H1 (cell line): ENCODE measurements around the gene MXRA8. TPM values are rescaled to one million over a fixed set of nuclear protein-coding genes. Genes with fewer than 3 reads are reported as not detected.

Experiments
- ATF2 ChIP-seq: IDR thresholded peaks from 2 replicates; pipeline ENCODE4 v1.6.1; 2012; ENCODE audit warnings: low read length, inconsistent platforms
- CHD2 ChIP-seq: IDR thresholded peaks from 2 replicates; pipeline ENCODE4 v1.6.1; 2012; ENCODE audit warnings: low read length, improper control_type of control experiment
- CTCF ChIP-seq, 3 experiments: IDR thresholded peaks; 1 replicate in 2 of 3; 2 replicates in 1 of 3; pipeline versions ENCODE4 v1.5.1 to v1.6.1; 2011; ENCODE audit warnings: low read length in 3 of 3, mild to moderate bottlenecking in 3 of 3, inconsistent platforms in 2 of 3, low read depth in 1 of 3, moderate library complexity in 1 of 3; ENCODE audit not compliant: insufficient read depth in 1 of 3; ENCODE audit errors: control extremely low read depth in 1 of 3
- GABPA ChIP-seq: IDR thresholded peaks from 2 replicates; pipeline ENCODE4 v1.6.1; 2011; ENCODE audit warnings: mild to moderate bottlenecking, low read length, moderate library complexity, borderline replicate concordance; ENCODE audit not compliant: insufficient read depth
- NANOG ChIP-seq: IDR thresholded peaks from 2 replicates; pipeline ENCODE4 v1.6.1; 2011; ENCODE audit warnings: low read length, low read depth, mild to moderate bottlenecking, inconsistent platforms; ENCODE audit not compliant: insufficient read depth, poor library complexity, severe bottlenecking
- POLR2A ChIP-seq, 2 experiments: IDR thresholded peaks; 1 replicate in 1 of 2; 2 replicates in 1 of 2; pipeline ENCODE4 v1.6.1; 2011; ENCODE audit warnings: low read depth in 2 of 2, low read length in 2 of 2, mild to moderate bottlenecking in 2 of 2; ENCODE audit errors: control extremely low read depth in 1 of 2
- SUZ12 ChIP-seq: fragments of 200-600 bp; sonication (generic); IDR thresholded peaks from 2 replicates; pipeline ENCODE4 v1.6.1; 2012; ENCODE audit warnings: mild to moderate bottlenecking, inconsistent platforms, low read length, moderate library complexity, mixed read lengths
- polyA plus RNA-seq, 7 experiments: library from polyadenylated mRNA; depleted of rRNA in 3 of 7; stranded (reverse) in 5 of 7; unstranded in 2 of 7; fragments of >200 nt in 5 of 7; fragments of 200-250 nt in 2 of 7; gene quantifications; 1 replicate in 5 of 7; 2 replicates in 1 of 7; 4 replicates in 1 of 7; pipeline versions ENCODE4 v1.2.1 to v1.2.3, GENCODE V29; 2011 to 2013; ENCODE audit warnings: missing spikeins in 2 of 7, mixed read lengths in 2 of 7
- total RNA-seq: library from RNA; stranded (reverse); fragmentation: NEBNext Ultra II Directional; extraction: Animal tissue kit (Norgen Biotek cat#: 25700); gene quantifications from 2 replicates; pipeline ENCODE4 v1.2.1, GENCODE V29; 2021

MXRA8 gene
- total and polyA plus RNA-seq, 2 of the 8 experiments (the other 6 are each of a cell fraction or from before 2014, with no cell fraction given) = 10.5 to 17.2 TPM

- TF ChIP-seq ATF2 (no peak), GABPA (no peak), CHD2 (no peak), SUZ12 (no peak), CTCF (IDR thresholded peaks at IDR 0.05; ENCODE audit: control extremely low read depth in 1 of 3, insufficient read depth in 1 of 3, low read depth in 1 of 3, low read length in 3 of 3) (no peak), NANOG (no peak), POLR2A (IDR thresholded peaks at IDR 0.05; ENCODE audit: control extremely low read depth in 1 of 2, low read depth in 2 of 2, low read length in 2 of 2) (no peak)
Observed at GRCh38 chr1:1361233-1361981, 3.1 kb upstream of the MXRA8 start (continued).
